Astrocyte (in vitro differentiated cells and primary cell): ENCODE measurements around the gene TEX53. TPM values are rescaled to one million over a fixed set of nuclear protein-coding genes. Genes with fewer than 3 reads are reported as not detected.

Source experiments
- DNase-seq: peaks from one replicate; pipeline ENCODE4 v3.0.0-alpha.2; 2010; ENCODE audit warnings: low read depth
- FAIRE-seq: peaks from 2 replicates; lab custom pipeline; 2011; peaks lifted over from hg19 to GRCh38; lab: Jason Lieb, UNC
- H2AFZ ChIP-seq: 2 replicates; pipeline ENCODE4 v1.6.0; 2012; ENCODE audit warnings: low read depth, low read length, inconsistent platforms
- H3K27ac ChIP-seq: 2 replicates; pipeline ENCODE4 v1.5.1; 2011; ENCODE audit warnings: low read depth, low read length, inconsistent platforms
- H3K27me3 ChIP-seq: 2 replicates; pipeline ENCODE4 v1.6.0; 2011; ENCODE audit warnings: low read length, inconsistent platforms; ENCODE audit not compliant: insufficient read depth
- H3K36me3 ChIP-seq: 2 replicates; pipeline ENCODE4 v1.5.1; 2011; ENCODE audit warnings: low read length, inconsistent platforms; ENCODE audit not compliant: insufficient read depth
- H3K4me1 ChIP-seq: 2 replicates; pipeline ENCODE4 v1.5.1; 2011; ENCODE audit warnings: low read length, inconsistent platforms; ENCODE audit not compliant: insufficient read depth
- H3K4me2 ChIP-seq: 2 replicates; pipeline ENCODE4 v1.6.0; 2012; ENCODE audit warnings: low read length, inconsistent platforms
- H3K4me3 ChIP-seq: 2 replicates; pipeline ENCODE4 v1.5.1; 2011; ENCODE audit warnings: low read depth, mild to moderate bottlenecking, low read length, inconsistent platforms; ENCODE audit not compliant: insufficient read depth
- H3K79me2 ChIP-seq: 2 replicates; pipeline ENCODE4 v1.6.0; 2012; ENCODE audit warnings: mild to moderate bottlenecking, low read length, inconsistent platforms; ENCODE audit not compliant: insufficient read depth
- H3K9ac ChIP-seq: 2 replicates; pipeline ENCODE4 v1.6.0; 2012; ENCODE audit warnings: mild to moderate bottlenecking, low read length, inconsistent platforms
- H3K9me3 ChIP-seq: 2 replicates; pipeline ENCODE4 v1.5.1; 2012; ENCODE audit warnings: low read depth, mild to moderate bottlenecking, low read length, inconsistent platforms; ENCODE audit not compliant: insufficient read depth
- H4K20me1 ChIP-seq: 2 replicates; pipeline ENCODE4 v1.6.0; 2012; ENCODE audit warnings: low read length, inconsistent platforms; ENCODE audit not compliant: insufficient read depth
- H3K27ac Mint-ChIP-seq: one replicate; pipeline ENCODE4 v1.8.0; 2021; ENCODE audit warnings: mild to moderate bottlenecking, mixed read lengths; ENCODE audit not compliant: unreplicated experiment
- H3K27me3 Mint-ChIP-seq: one replicate; pipeline ENCODE4 v1.8.0; 2021; ENCODE audit warnings: low read depth, mixed read lengths; ENCODE audit not compliant: unreplicated experiment
- H3K36me3 Mint-ChIP-seq: one replicate; pipeline ENCODE4 v1.8.0; 2021; ENCODE audit warnings: low read depth, mixed read lengths; ENCODE audit not compliant: unreplicated experiment
- H3K4me1 Mint-ChIP-seq: one replicate; pipeline ENCODE4 v1.8.0; 2021; ENCODE audit warnings: low read depth, mixed read lengths; ENCODE audit not compliant: unreplicated experiment
- H3K4me3 Mint-ChIP-seq: one replicate; pipeline ENCODE4 v1.8.0; 2021; ENCODE audit warnings: mild to moderate bottlenecking, moderate library complexity, mixed read lengths; ENCODE audit not compliant: unreplicated experiment
- H3K9me3 Mint-ChIP-seq: one replicate; pipeline ENCODE4 v1.8.0; 2021; ENCODE audit warnings: mild to moderate bottlenecking, mixed read lengths; ENCODE audit not compliant: unreplicated experiment
- CTCF ChIP-seq: IDR thresholded peaks from 2 replicates; pipeline ENCODE4 v1.5.1; 2011; ENCODE audit warnings: low read depth, mild to moderate bottlenecking, inconsistent platforms, low read length, moderate library complexity; ENCODE audit not compliant: insufficient read depth
- EZH2 ChIP-seq: IDR thresholded peaks from 2 replicates; pipeline ENCODE4 v1.6.1; 2012; ENCODE audit warnings: mild to moderate bottlenecking, low read length, inconsistent platforms; ENCODE audit not compliant: insufficient read depth
- total RNA-seq: library from RNA; stranded (reverse); gene quantifications from 2 replicates; pipeline ENCODE4 v1.2.1, GENCODE V29; 2021

The TEX53 gene
- total RNA-seq, 1 donor from 2014 or later, result not detected

GRCh38 chr9:114668146-114668545, 10.5 kb upstream of the TEX53 start:
- no peak overlapping the region for H2AFZ ChIP-seq
- H3K36me3 ChIP-seq, result no peaks in the 10 kb centered on the region
- Mint-ChIP-seq H3K9me3 (no peaks in the 10 kb centered on the region), H3K4me1 (no peaks in the 10 kb centered on the region), H3K4me3 (no peak overlapping the region), H3K27ac (no peak overlapping the region), H3K27me3 (no peaks in the 10 kb centered on the region), H3K36me3 (no peaks in the 10 kb centered on the region)
- no peak overlapping the region for H3K27ac ChIP-seq
- H3K27me3 ChIP-seq, result no peaks in the 10 kb centered on the region
- H3K79me2 ChIP-seq, result no peaks in the 10 kb centered on the region
- no peak overlapping the region for H3K4me3 ChIP-seq
- no peak overlapping the region for H3K9ac ChIP-seq
- FAIRE-seq (no peak), DNase-seq (no peak)
- H3K4me2 ChIP-seq, result no peak overlapping the region
- H4K20me1 ChIP-seq, result no peaks in the 10 kb centered on the region
- H3K9me3 ChIP-seq, result no peaks in the 10 kb centered on the region
- no peaks in the 10 kb centered on the region for H3K4me1 ChIP-seq
- TF ChIP-seq EZH2, result no peak
- no peak for TF ChIP-seq CTCF

GRCh38 chr9:114666851-114667250, 9.2 kb upstream of the TEX53 start:
- FAIRE-seq (no peak), DNase-seq (no peak)
- Mint-ChIP-seq H3K27me3 (no peaks in the 10 kb centered on the region), H3K27ac (no peak overlapping the region), H3K9me3 (no peaks in the 10 kb centered on the region), H3K4me3 (no peak overlapping the region), H3K4me1 (peaks cover 4% of the 10 kb centered on the region), H3K36me3 (no peaks in the 10 kb centered on the region)
- Histone ChIP-seq H3K4me1 (no peaks in the 10 kb centered on the region), H3K36me3 (no peaks in the 10 kb centered on the region), H4K20me1 (no peaks in the 10 kb centered on the region), H2AFZ (no peak overlapping the region), H3K4me3 (no peak overlapping the region), H3K27me3 (peaks cover 3% of the 10 kb centered on the region), H3K9me3 (no peaks in the 10 kb centered on the region), H3K27ac (no peak overlapping the region), H3K4me2 (no peak overlapping the region), H3K79me2 (no peaks in the 10 kb centered on the region), H3K9ac (no peak overlapping the region)
- TF ChIP-seq EZH2 (no peak), CTCF (no peak)

GRCh38 chr9:114666401-114666800, 8.8 kb upstream of the TEX53 start:
- Mint-ChIP-seq H3K36me3 (no peaks in the 10 kb centered on the region), H3K9me3 (no peaks in the 10 kb centered on the region), H3K4me1 (peaks cover 4% of the 10 kb centered on the region), H3K27me3 (no peaks in the 10 kb centered on the region), H3K4me3 (no peak overlapping the region), H3K27ac (no peak overlapping the region)
- no peak overlapping the region for H3K4me2 ChIP-seq
- H3K9me3 ChIP-seq, result no peaks in the 10 kb centered on the region
- DNase-seq, result no peak
- no peak overlapping the region for H3K9ac ChIP-seq
- H3K4me3 ChIP-seq, result no peak overlapping the region
- H2AFZ ChIP-seq, result no peak overlapping the region
- H3K27me3 ChIP-seq, result peaks cover 7% of the 10 kb centered on the region
- TF ChIP-seq EZH2 (no peak), CTCF (no peak)
- no peak for FAIRE-seq
- no peak overlapping the region for H3K27ac ChIP-seq
- no peaks in the 10 kb centered on the region for H3K36me3 ChIP-seq
- H3K4me1 ChIP-seq, result no peaks in the 10 kb centered on the region
- no peaks in the 10 kb centered on the region for H3K79me2 ChIP-seq
- H4K20me1 ChIP-seq, result no peaks in the 10 kb centered on the region
